GM12878 (cell line): Measurements from ENCODE around the gene GLMP. TPM values are rescaled to one million over a fixed set of nuclear protein-coding genes. Genes with fewer than 3 reads are reported as not detected.

Experiments used
- ATF7 ChIP-seq: fragments of 450-650 bp; IDR thresholded peaks from 2 replicates; pipeline ENCODE4 v1.6.1; 2016; ENCODE audit warnings: low read depth, mild to moderate bottlenecking
- BACH1 ChIP-seq: fragments of 450-650 bp; IDR thresholded peaks from 2 replicates; pipeline ENCODE4 v1.6.1; 2017; ENCODE audit warnings: mild to moderate bottlenecking, borderline replicate concordance
- BRCA1 ChIP-seq: IDR thresholded peaks from 2 replicates; pipeline ENCODE4 v1.6.1; 2011; ENCODE audit warnings: low read depth, low read length, improper control_type of control experiment
- CHD1 ChIP-seq: IDR thresholded peaks from 2 replicates; pipeline ENCODE4 v1.6.1; 2012; ENCODE audit warnings: low read depth, low read length, improper control_type of control experiment
- CREM ChIP-seq: IDR thresholded peaks from 2 replicates; pipeline ENCODE4 v1.6.1; 2014; ENCODE audit warnings: antibody characterized with exemption, low read depth
- E4F1 ChIP-seq: fragments of 450-650 bp; IDR thresholded peaks from 2 replicates; pipeline ENCODE4 v1.6.1; 2018; ENCODE audit warnings: borderline replicate concordance, mild to moderate bottlenecking; ENCODE audit not compliant: partially characterized antibody
- FOS ChIP-seq: IDR thresholded peaks from 3 replicates; pipeline ENCODE4 v1.6.1; 2011; ENCODE audit warnings: borderline replicate concordance; ENCODE audit not compliant: insufficient read length; ENCODE audit errors: extremely low read depth
- MAX ChIP-seq: IDR thresholded peaks from 2 replicates; pipeline ENCODE4 v1.6.1; 2012; ENCODE audit warnings: low read depth, low read length, improper control_type of control experiment
- MEF2B ChIP-seq: fragments of 450-650 bp; IDR thresholded peaks from 2 replicates; pipeline ENCODE4 v1.6.1; 2018; ENCODE audit warnings: mild to moderate bottlenecking, moderate library complexity; ENCODE audit not compliant: partially characterized antibody, poor library complexity, severe bottlenecking
- PAX8 ChIP-seq: fragments of 450-650 bp; IDR thresholded peaks from 2 replicates; pipeline ENCODE4 v1.6.1; 2017; ENCODE audit warnings: mild to moderate bottlenecking, moderate library complexity
- SRF ChIP-seq, 2 experiments: IDR thresholded peaks; 2 replicates each; pipeline ENCODE4 v1.6.1; 2011; ENCODE audit warnings: low read depth in 2 of 2, low read length in 2 of 2, mild to moderate bottlenecking in 1 of 2, moderate library complexity in 1 of 2
- TAF1 ChIP-seq: IDR thresholded peaks from 2 replicates; pipeline ENCODE4 v1.6.1; 2011; ENCODE audit warnings: mild to moderate bottlenecking, low read depth, low read length, borderline replicate concordance
- ZNF207 ChIP-seq: fragments of 450-650 bp; IDR thresholded peaks from 2 replicates; pipeline ENCODE4 v1.6.1; 2014; ENCODE audit warnings: antibody characterized with exemption, mild to moderate bottlenecking, borderline replicate concordance
- polyA plus RNA-seq, 11 experiments: library from polyadenylated mRNA; depleted of rRNA in 4 of 11; unstranded in 6 of 11; stranded (reverse) in 5 of 11; fragments of >200 nt; fragmentation: Nextera tagmentation in 4 of 11; fragmentation: Illumina TruSeq in 1 of 11; extraction: Ambion mirVana in 4 of 11; extraction: Trizol in 1 of 11; gene quantifications; 1 replicate in 1 of 11; 2 replicates in 10 of 11; pipeline versions ENCODE4 v1.2.1 to v1.2.3, GENCODE V29; 2011 to 2016; ENCODE audit warnings: inconsistent platforms in 2 of 11, missing spikeins in 2 of 11, low read depth in 1 of 11
- total RNA-seq, 4 experiments: library from RNA; depleted of rRNA in 3 of 4; stranded (reverse); fragments of >200 nt in 3 of 4; fragmentation: Illumina TruSeq in 1 of 4; extraction: Trizol in 1 of 4; gene quantifications; 2 replicates each; pipeline versions ENCODE4 v1.2.1 to v1.2.3, GENCODE V29; 2013 to 2021

Gene GLMP
- total and polyA plus RNA-seq, 10 of the 15 experiments (the other 5 are each of a cell fraction or from before 2014, with no cell fraction given), result 4.4 to 30.0 (median 19.5) TPM

GRCh38 chr1:156282479-156283222 lies 12.8 kb downstream of the GLMP start, which contains the start of gene SMG5 (continued):
- TF ChIP-seq MEF2B, result peak; percentile 10
- TF ChIP-seq PAX8, result 0 out of 2 replicates have a peak, but pooled peaks have one; percentile 38
- TF ChIP-seq ZNF207, result peak; percentile 98
- 0 out of 2 replicates have a peak, but pooled peaks have one; percentile 30 for TF ChIP-seq CHD1
- peak in 1 of 2 experiments; percentile 76; a peak in 2 of 4 replicates for TF ChIP-seq SRF (IDR thresholded peaks at IDR 0.05; ENCODE audit: low read depth in 2 of 2, low read length in 2 of 2)
- TF ChIP-seq FOS, result no peak
- peak; percentile 67 for TF ChIP-seq ATF7
- peak; percentile 66 for TF ChIP-seq MAX
- peak; percentile 93 for TF ChIP-seq TAF1
- TF ChIP-seq BRCA1, result peak; percentile 97
- peak; percentile 89 for TF ChIP-seq CREM
- peak; percentile 79 for TF ChIP-seq BACH1
- peak; percentile 48 for TF ChIP-seq E4F1
- TF ChIP-seq, all 136 proteins: peak for 79
